Naive B cell (primary cell): ENCODE results near the gene SGIP1. TPM values are rescaled to one million over a fixed set of nuclear protein-coding genes. Genes with fewer than 3 reads are reported as not detected.
"Not testable (repeated sequence)": the region's sequence is repeated elsewhere in the genome, so short reads cannot be mapped to it uniquely, and the experiment has no call there.

Source experiments
- ATAC-seq, 2 donors: fragments of 150-1000 bp; cut with Tn5 transposase; 2 replicates each; pipeline ENCODE4 v1.10.0; 2021; ENCODE audit warnings: low read depth in 2 of 2, mild to moderate bottlenecking in 2 of 2, moderate library complexity in 2 of 2
- DNase-seq: peaks from one replicate; pipeline ENCODE4 v3.0.0; 2022
- H3K27ac Mint-ChIP-seq, 6 donors: one replicate each; pipeline ENCODE4 v1.8.0; 2020 to 2022; ENCODE audit warnings: mild to moderate bottlenecking in 6 of 6, mixed read lengths in 6 of 6, moderate library complexity in 5 of 6, inconsistent platforms in 2 of 6
- H3K27me3 Mint-ChIP-seq, 3 donors: one replicate each; pipeline ENCODE4 v1.8.0; 2021 to 2022; ENCODE audit warnings: mixed read lengths in 3 of 3, mild to moderate bottlenecking in 1 of 3
- H3K36me3 Mint-ChIP-seq, 2 donors: one replicate each; pipeline ENCODE4 v1.8.0; 2020 to 2022; ENCODE audit warnings: mixed read lengths in 2 of 2, inconsistent platforms in 1 of 2, mild to moderate bottlenecking in 1 of 2
- H3K4me1 Mint-ChIP-seq, 3 donors: one replicate each; pipeline ENCODE4 v1.8.0; 2020 to 2022; ENCODE audit warnings: mixed read lengths in 3 of 3, inconsistent platforms in 1 of 3, mild to moderate bottlenecking in 1 of 3, moderate library complexity in 1 of 3
- H3K4me3 Mint-ChIP-seq, 8 donors: one replicate each; pipeline ENCODE4 v1.8.0; 2020 to 2022; ENCODE audit warnings: mild to moderate bottlenecking in 8 of 8, mixed read lengths in 8 of 8, moderate library complexity in 8 of 8, inconsistent platforms in 2 of 8
- H3K9me3 Mint-ChIP-seq, 7 donors: one replicate each; pipeline ENCODE4 v1.8.0; 2020 to 2022; ENCODE audit warnings: mixed read lengths in 7 of 7, mild to moderate bottlenecking in 5 of 7, inconsistent platforms in 2 of 7, moderate library complexity in 1 of 7
- polyA plus RNA-seq, 6 donors: library from polyadenylated mRNA; unstranded; fragments of 300-500 nt; fragmentation: Illumina TruSeq; gene quantifications; one replicate each; pipeline ENCODE4 v1.2.3, GENCODE V29; 2021; ENCODE audit warnings: low read depth in 6 of 6

The SGIP1 gene
- polyA plus RNA-seq, 6 donors from 2014 or later = not detected

DNA sequence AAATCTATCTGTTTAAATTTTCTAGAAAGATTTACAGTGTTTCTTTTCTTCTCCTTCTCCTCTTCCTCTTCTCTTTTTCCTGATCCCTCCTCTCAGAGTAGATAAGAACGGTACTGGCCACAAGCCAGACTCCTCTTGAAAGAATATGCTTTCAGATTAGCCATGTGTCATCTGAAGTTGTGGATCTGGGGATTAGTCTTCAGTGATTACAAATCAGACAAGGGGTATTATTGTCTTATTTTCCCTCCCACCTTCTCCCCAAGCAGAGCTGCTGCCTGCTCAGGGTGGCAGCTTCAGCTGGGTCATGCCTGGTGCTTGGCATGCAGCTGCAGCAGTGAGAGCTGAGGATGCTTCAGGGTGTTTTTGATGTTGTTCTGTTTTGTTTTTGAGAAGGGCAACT is 42.7 kb downstream of the SGIP1 start:
- DNase-seq (no peak), ATAC-seq (no peak)
- Mint-ChIP-seq H3K27me3 (no peaks in the 10 kb centered on the region), H3K4me1 (peaks cover 0 to 15% (median 0%) of the 10 kb centered on the region in 3 donors), H3K4me3 (no peak overlapping the region), H3K36me3 (no peaks in the 10 kb centered on the region), H3K27ac (no peak overlapping the region), H3K9me3 (peaks cover 0 to 3% (median 0%) of the 10 kb centered on the region in 7 donors)

DNA sequence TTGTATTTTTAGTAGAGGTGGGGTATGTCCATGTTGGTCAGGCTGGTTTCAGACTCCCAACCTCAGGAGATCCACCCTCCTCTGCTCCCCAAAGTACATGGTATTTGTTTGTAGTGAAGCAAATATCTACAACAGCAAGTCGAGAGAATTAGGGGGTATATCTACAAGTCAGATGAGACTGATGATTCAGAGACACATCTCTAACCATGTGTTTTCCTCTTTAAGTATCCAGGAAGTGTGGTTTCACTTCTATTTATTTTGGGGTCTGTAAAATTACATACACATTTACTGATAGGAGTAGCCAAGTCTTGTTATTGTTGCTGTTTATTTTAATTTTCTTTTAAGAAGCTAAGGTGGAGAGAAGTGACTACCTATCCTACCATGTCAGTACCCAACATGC is 44.9 kb downstream of the SGIP1 start:
- no peaks in the 10 kb centered on the region for H3K36me3 Mint-ChIP-seq
- H3K9me3 Mint-ChIP-seq = no peaks in the 10 kb centered on the region
- DNase-seq (no peak), ATAC-seq (no peak)
- H3K4me3 Mint-ChIP-seq = no peak overlapping the region
- H3K4me1 Mint-ChIP-seq = peaks cover 0 to 15% (median 0%) of the 10 kb centered on the region in 3 donors
- peak overlapping the region in 1 of 6 donors; percentile 50 for H3K27ac Mint-ChIP-seq
- H3K27me3 Mint-ChIP-seq = no peaks in the 10 kb centered on the region

DNA sequence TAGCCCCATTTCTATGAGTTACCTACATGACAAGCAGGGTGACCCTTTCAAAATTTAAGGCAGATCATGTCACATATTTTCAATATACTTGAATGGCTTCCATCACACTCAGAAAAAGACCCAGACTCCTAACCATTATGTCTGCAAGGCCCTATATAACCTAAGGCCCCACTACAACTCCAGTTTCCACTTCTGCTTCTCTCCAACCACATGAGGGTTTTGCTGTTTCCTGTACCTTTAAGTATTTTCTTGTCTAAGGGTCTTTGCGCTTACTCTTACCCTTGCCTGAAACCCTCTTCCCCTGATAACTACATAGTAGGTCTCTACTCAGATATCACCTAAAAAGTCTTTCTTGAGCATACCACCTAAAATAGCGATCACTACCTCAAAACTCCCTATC is 46.1 kb downstream of the SGIP1 start:
- Mint-ChIP-seq H3K4me1 (peaks cover 0 to 15% (median 0%) of the 10 kb centered on the region in 3 donors), H3K27me3 (no peaks in the 10 kb centered on the region), H3K9me3 (no peaks in the 10 kb centered on the region), H3K4me3 (peak overlapping the region in 1 of 8 donors; percentile 1), H3K36me3 (no peaks in the 10 kb centered on the region), H3K27ac (no peak overlapping the region)
- ATAC-seq (no peak), DNase-seq (no peak)

DNA sequence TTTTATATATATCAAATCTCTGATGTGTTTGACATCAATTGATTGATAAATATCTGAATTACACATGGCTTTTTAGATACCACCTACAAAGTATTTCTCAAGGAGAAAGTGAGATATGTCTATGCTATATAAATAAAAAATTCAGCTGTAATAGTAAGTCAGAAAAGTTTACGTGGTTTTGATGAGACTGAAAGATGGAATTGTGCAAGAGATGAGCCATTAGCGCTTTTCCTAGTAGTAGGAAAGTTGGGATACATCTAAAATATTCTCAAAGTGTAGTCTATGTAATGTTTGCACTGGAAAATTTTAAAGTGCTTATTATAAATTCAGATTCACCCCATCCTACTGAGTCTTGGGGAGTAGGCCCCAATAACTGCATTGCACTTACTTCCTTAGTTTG is 49.1 kb downstream of the SGIP1 start:
- no peak for ATAC-seq
- no peak for DNase-seq
- Mint-ChIP-seq H3K4me1 (peaks cover 0 to 15% (median 0%) of the 10 kb centered on the region in 3 donors), H3K27me3 (no peaks in the 10 kb centered on the region), H3K36me3 (no peaks in the 10 kb centered on the region), H3K27ac (no peak overlapping the region), H3K9me3 (no peaks in the 10 kb centered on the region), H3K4me3 (no peak overlapping the region)

DNA sequence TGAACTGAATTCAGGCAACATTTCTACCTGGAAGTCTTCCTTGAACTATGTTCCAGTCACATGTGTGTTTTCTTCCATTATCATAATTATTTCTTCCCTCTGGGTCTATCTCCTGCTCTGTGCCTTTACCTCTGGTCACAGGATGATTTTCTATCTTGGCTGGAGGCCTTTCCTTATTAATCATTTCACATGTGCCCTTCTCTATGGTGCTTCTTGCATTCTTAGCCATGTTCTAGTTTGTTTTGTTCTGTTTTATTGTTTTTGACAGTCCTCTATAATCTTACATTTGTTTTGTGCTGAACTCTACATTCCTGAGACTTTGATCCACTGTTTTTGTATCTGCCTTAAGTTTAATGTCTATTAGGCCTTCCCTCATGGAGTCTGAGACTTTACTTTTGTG is 51.0 kb downstream of the SGIP1 start:
- no peak for DNase-seq
- H3K9me3 Mint-ChIP-seq = no peaks in the 10 kb centered on the region
- H3K27ac Mint-ChIP-seq = peak overlapping the region in 1 of 6 donors; percentile 39
- no peak for ATAC-seq
- no peak overlapping the region for H3K4me3 Mint-ChIP-seq
- no peaks in the 10 kb centered on the region for H3K36me3 Mint-ChIP-seq
- peaks cover 0 to 4% (median 0%) of the 10 kb centered on the region in 3 donors for H3K4me1 Mint-ChIP-seq
- H3K27me3 Mint-ChIP-seq = no peaks in the 10 kb centered on the region

DNA sequence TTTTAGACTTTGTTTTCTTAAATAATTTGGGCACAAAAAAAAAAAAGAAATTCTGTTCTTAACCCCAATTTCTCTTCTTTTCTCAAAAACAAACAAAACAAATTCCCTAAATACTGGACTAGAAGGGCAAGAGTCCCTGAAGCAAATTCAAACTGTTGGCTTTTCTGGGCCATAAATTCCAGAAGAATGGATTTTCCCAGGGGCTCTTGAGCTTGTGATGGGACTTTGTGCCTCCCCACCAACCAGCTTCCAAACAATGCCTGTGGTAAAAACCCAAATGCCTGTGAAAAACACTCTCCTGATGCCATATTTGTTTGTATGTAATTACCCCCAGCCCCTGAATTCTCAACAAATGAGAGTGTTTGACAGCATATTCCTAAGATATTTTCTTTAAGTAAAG is 55.4 kb downstream of the SGIP1 start:
- Mint-ChIP-seq H3K4me1 (no peaks in the 10 kb centered on the region), H3K9me3 (no peaks in the 10 kb centered on the region), H3K4me3 (no peak overlapping the region), H3K27ac (no peak overlapping the region), H3K36me3 (no peaks in the 10 kb centered on the region), H3K27me3 (peaks cover 0 to 4% (median 0%) of the 10 kb centered on the region in 3 donors)
- ATAC-seq = no peak
- no peak for DNase-seq

DNA sequence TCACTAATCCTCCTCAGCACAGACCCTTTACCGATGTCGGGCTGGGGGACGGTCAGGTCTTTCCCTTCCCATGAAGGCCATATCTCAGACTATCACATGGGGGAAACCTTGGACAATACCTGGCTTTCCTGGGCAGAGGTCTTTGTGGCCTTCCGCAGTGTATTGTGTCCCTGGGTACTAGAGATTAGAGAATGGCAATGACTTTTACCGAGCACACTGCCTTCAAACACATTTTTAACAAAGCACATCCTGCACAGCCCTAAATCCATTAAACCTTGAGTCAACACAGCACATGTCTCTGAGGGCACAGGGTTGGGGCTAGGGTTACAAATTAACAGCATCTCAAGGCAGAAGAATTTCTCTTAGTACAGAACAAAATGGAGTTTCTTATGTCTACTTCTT is 58.2 kb downstream of the SGIP1 start:
- not testable (repeated sequence) for H3K4me1 Mint-ChIP-seq, H3K27ac Mint-ChIP-seq, H3K4me3 Mint-ChIP-seq, DNase-seq, ATAC-seq, H3K27me3 Mint-ChIP-seq
- Mint-ChIP-seq H3K36me3 (peaks cover 0 to 11% of the 10 kb centered on the region in 2 donors), H3K9me3 (peaks cover 3 to 11% (median 5%) of the 10 kb centered on the region in 7 donors)

DNA sequence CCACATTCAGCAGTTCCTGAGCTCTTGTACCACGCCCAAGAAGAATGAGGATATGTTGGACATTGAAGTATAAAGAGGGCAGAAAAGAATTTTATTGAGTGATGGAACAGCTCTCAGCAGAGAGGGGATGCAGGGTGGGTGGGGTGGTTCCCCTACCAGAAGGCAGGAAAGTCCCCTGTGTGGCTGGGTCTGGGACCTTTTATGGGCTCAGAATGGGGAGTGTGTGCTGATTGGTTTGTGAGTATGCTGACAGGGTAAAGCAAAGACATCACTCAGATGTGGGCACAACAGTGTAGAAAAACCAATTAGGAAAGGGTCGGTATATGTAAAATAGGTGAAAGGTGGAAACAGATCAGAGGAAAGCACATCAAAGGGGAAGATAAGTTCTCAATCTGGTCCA is 62.2 kb downstream of the SGIP1 start:
- DNase-seq (no peak), ATAC-seq (no peak)
- H3K4me1 Mint-ChIP-seq = no peaks in the 10 kb centered on the region
- H3K27ac Mint-ChIP-seq = no peak overlapping the region
- H3K9me3 Mint-ChIP-seq = peaks cover 3 to 11% (median 5%) of the 10 kb centered on the region in 7 donors
- H3K27me3 Mint-ChIP-seq = peaks cover 4 to 13% (median 4%) of the 10 kb centered on the region in 3 donors
- H3K4me3 Mint-ChIP-seq = no peak overlapping the region
- H3K36me3 Mint-ChIP-seq = peaks cover 0 to 11% of the 10 kb centered on the region in 2 donors

DNA sequence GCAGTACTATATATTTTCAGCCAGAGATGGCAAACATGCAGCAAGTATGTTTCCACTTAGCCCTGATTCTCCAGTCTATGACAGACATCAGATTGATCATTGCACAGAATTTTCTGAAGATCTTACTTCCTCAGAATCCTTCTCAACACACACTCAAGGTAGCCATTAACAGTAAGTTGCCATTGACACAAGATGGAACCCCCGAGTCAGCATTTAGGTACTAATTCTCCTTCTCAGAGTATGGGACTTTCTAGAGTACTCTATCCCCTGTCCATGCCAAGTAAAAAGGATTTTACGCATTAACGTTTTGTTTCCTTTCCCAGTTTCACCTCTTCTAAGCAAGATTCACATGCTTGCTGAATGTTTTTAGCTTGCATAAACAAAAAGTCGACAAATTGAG is 63.5 kb downstream of the SGIP1 start:
- Mint-ChIP-seq H3K4me1 (no peaks in the 10 kb centered on the region), H3K4me3 (peak overlapping the region in 1 of 8 donors; percentile 5), H3K27ac (no peak overlapping the region), H3K27me3 (peaks cover 0 to 13% (median 4%) of the 10 kb centered on the region in 3 donors), H3K36me3 (peaks cover 0 to 11% of the 10 kb centered on the region in 2 donors), H3K9me3 (peaks cover 3 to 11% (median 5%) of the 10 kb centered on the region in 7 donors)
- ATAC-seq (no peak), DNase-seq (no peak)

DNA sequence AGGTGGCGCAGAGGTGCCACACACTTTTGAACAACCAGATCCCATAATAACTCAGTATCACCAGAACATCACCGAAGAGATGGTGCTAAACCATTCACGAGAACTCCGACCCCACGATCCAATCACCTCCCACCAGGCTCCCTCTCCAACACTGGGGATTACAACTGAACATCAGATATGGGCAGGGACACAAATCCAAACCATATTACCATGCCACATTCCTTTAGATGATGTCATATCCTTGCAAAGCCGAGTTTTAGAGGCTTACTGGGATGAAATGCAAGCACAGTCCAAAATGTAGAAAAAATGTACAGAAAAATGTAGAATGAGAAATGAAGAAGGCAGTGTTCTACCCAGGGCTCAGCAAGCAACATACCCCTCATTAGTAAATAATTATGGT is 64.7 kb downstream of the SGIP1 start:
- peaks cover 0 to 11% of the 10 kb centered on the region in 2 donors for H3K36me3 Mint-ChIP-seq
- no peaks in the 10 kb centered on the region for H3K4me1 Mint-ChIP-seq
- peaks cover 0 to 13% (median 4%) of the 10 kb centered on the region in 3 donors for H3K27me3 Mint-ChIP-seq
- ATAC-seq (no peak), DNase-seq (no peak)
- H3K9me3 Mint-ChIP-seq = peaks cover 3 to 11% (median 5%) of the 10 kb centered on the region in 7 donors
- peak overlapping the region in 2 of 6 donors; percentile 43 to 73 for H3K27ac Mint-ChIP-seq
- no peak overlapping the region for H3K4me3 Mint-ChIP-seq

DNA sequence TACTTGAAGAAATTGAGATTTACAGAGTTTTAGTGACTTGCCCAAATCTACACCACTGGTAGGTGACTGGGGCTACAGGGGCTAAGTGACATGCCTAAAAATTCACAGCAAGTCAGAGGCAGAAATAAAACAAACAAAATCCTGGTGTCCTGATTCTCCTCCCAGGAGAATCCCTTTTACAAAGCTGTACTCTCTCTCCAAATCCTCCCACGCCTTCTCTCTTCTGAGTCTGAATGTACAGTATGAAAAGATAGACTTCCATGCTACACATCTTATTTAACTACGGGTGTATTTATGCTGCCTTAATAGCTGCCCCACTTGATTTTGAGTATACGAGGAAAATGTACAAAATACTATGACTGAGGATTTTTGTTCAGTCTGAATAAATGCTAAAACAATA is 65.4 kb downstream of the SGIP1 start:
- Mint-ChIP-seq H3K27me3 (peaks cover 0 to 13% (median 4%) of the 10 kb centered on the region in 3 donors), H3K4me3 (no peak overlapping the region), H3K4me1 (no peaks in the 10 kb centered on the region), H3K27ac (no peak overlapping the region), H3K9me3 (peaks cover 3 to 11% (median 5%) of the 10 kb centered on the region in 7 donors), H3K36me3 (peaks cover 0 to 11% of the 10 kb centered on the region in 2 donors)
- no peak for DNase-seq
- ATAC-seq = no peak

DNA sequence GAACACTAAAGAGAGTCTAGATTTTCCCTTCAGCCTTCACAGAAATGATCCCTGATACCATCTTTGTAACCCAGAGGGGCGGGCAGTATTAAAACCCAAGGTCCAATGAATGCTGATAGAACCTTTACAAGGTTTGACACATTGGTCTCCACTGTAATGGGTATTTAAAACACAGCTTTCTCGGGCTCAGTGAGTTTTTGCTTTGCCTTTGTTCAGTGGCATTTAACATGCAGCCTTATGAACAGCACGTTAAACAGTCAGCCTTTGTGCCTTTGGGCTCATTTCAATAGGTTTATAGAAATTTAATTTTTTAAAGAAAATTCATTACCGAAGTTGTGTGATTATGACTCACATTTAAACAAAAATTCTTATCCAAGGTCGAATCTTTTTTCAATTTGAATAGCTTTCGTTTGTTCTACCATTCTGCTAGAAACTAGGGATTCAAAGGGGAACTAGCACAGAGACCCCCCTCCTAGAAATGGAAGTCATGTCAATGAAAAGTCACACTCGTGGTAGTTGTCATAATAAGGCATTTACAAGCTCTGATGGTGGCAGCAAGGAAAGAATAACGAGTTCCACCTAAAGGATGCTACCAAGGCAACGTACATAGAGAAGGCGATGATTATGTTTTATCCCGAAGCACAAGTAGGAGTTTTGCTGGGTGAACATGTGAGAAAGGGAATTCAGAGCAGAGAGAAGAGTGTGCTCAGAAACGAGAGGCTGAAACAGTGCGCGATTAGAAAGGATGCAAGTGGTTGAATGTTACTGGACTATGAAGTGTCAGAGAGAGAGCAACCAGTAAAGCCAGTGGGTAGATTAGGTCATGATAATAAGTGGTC is 66.2 kb downstream of the SGIP1 start:
- Mint-ChIP-seq H3K36me3 (peaks cover 0 to 11% of the 10 kb centered on the region in 2 donors), H3K9me3 (peaks cover 3 to 11% (median 5%) of the 10 kb centered on the region in 7 donors)
- no peak for DNase-seq

DNA sequence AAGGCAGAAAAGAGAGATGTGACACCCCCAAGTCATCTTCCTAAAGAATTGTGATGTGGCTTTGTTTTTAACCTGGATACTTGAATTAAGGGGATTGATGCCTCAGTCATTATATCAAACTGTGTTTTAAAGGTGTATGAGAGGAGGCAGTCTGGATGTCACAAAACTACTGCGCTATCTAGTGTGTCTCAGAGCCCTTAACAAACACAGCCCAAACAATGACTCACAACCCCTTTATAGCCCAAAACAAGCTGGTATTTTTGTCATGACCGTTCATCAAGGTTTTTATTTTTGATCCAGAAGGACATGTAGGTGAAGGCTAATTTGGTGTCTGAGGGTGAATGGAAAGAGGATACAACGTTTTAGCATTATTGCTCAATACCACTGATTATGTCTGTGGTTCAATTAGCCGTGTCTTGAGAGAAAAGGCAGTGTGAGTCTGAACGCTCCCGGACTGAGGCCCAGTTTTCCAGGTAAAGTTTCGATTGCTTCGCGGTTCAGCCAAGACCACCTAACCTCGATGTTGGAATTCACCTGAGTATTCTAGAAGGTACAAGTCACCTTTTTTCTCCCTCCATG is 71.6 kb downstream of the SGIP1 start:
- Mint-ChIP-seq H3K4me1 (no peaks in the 10 kb centered on the region), H3K4me3 (no peak overlapping the region)
- ATAC-seq = no peak

More for the DNA sequence above, 66.2 kb downstream of the SGIP1 start:
- peaks cover 0 to 13% (median 4%) of the 10 kb centered on the region in 3 donors for H3K27me3 Mint-ChIP-seq
- H3K27ac Mint-ChIP-seq = no peak overlapping the region
- ATAC-seq = no peak
- no peaks in the 10 kb centered on the region for H3K4me1 Mint-ChIP-seq
- no peak overlapping the region for H3K4me3 Mint-ChIP-seq

More for the DNA sequence above, 71.6 kb downstream of the SGIP1 start:
- DNase-seq = no peak
- Mint-ChIP-seq H3K36me3 (no peaks in the 10 kb centered on the region), H3K27ac (no peak overlapping the region), H3K9me3 (no peaks in the 10 kb centered on the region), H3K27me3 (peaks cover 0 to 2% (median under 1%) of the 10 kb centered on the region in 3 donors)
